ENCODE measurements around the gene ADAMTS17. TPM values are rescaled to one million over a fixed set of nuclear protein-coding genes. Genes with fewer than 3 reads are reported as not detected.

ADAMTS17 gene
- total and polyA plus RNA-seq, 9 of the 15 experiments (the other 6 are each of a cell fraction or from before 2014, with no cell fraction given), result 0.01 to 0.14 (median 0.07) TPM; not detected in 6

GRCh38 chr15:100075229-100075628 is 266.5 kb downstream of the ADAMTS17 start:
- Histone ChIP-seq H3K9ac (ENCODE audit: insufficient read depth in 1 of 2, low read depth in 2 of 2, low read length in 2 of 2) (no peak overlapping the region), H3K4me3 (no peak overlapping the region), H3K9me3 (replicated peaks; ENCODE audit: control insufficient read depth, insufficient read depth, low read depth, low read length) (no peaks in the 10 kb centered on the region), H3K27ac (ENCODE audit: extremely low read depth, low read depth, low read length) (no peak overlapping the region), H3K9me1 (ENCODE audit: control insufficient read depth, insufficient read depth, low read length) (no peaks in the 10 kb centered on the region), H3K4me2 (ENCODE audit: insufficient read depth, low read length) (no peak overlapping the region), H3K36me3 (ENCODE audit: control insufficient read depth, insufficient read depth, low read length) (no peaks in the 10 kb centered on the region), H4K20me1 (replicated peaks; ENCODE audit: control insufficient read depth, insufficient read depth, low read length) (no peaks in the 10 kb centered on the region), H3K79me2 (ENCODE audit: control insufficient read depth, insufficient read depth, low read length) (no peaks in the 10 kb centered on the region), H2AFZ (ENCODE audit: low read depth, low read length) (no peak overlapping the region), H3K27me3 (ENCODE audit: control insufficient read depth in 2 of 2, insufficient read depth in 2 of 2, low read length in 2 of 2) (no peaks in the 10 kb centered on the region), H3K4me1 (replicated peaks in 1 of 2; ENCODE audit: control insufficient read depth in 2 of 2, insufficient read depth in 2 of 2, low read length in 2 of 2) (no peaks in the 10 kb centered on the region)
- TF ChIP-seq, protein P1, sequence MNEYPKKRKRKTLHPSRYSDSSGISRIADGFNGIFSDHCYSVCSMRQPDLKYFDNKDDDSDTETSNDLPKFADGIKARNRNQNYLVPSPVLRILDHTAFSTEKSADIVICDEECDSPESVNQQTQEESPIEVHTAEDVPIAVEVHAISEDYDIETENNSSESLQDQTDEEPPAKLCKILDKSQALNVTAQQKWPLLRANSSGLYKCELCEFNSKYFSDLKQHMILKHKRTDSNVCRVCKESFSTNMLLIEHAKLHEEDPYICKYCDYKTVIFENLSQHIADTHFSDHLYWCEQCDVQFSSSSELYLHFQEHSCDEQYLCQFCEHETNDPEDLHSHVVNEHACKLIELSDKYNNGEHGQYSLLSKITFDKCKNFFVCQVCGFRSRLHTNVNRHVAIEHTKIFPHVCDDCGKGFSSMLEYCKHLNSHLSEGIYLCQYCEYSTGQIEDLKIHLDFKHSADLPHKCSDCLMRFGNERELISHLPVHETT (CRISPR knock-in tag; conservative IDR thresholded peaks at IDR 0.05 in 1 of 2, IDR thresholded peaks at IDR 0.05 in 1 of 2), result no peak
- TF ChIP-seq YBX1 (IDR thresholded peaks at IDR 0.05) (no peak), ZNF584 (CRISPR knock-in tag; IDR thresholded peaks at IDR 0.05; ENCODE audit: low read depth) (no peak), CHCHD3 (CRISPR knock-in tag; IDR thresholded peaks at IDR 0.05) (no peak), ZNF644 (tag; IDR thresholded peaks at IDR 0.05; ENCODE audit: low read depth) (no peak), KDM1A (IDR thresholded peaks at IDR 0.05) (no peak)
- TF ChIP-seq, protein P2, sequence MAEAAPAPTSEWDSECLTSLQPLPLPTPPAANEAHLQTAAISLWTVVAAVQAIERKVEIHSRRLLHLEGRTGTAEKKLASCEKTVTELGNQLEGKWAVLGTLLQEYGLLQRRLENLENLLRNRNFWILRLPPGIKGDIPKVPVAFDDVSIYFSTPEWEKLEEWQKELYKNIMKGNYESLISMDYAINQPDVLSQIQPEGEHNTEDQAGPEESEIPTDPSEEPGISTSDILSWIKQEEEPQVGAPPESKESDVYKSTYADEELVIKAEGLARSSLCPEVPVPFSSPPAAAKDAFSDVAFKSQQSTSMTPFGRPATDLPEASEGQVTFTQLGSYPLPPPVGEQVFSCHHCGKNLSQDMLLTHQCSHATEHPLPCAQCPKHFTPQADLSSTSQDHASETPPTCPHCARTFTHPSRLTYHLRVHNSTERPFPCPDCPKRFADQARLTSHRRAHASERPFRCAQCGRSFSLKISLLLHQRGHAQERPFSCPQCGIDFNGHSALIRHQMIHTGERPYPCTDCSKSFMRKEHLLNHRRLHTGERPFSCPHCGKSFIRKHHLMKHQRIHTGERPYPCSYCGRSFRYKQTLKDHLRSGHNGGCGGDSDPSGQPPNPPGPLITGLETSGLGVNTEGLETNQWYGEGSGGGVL (CRISPR knock-in tag; IDR thresholded peaks at IDR 0.05), result no peak
- 8% methylated on average over 1 of the region's 1 CpG for WGBS (ENCODE audit: insufficient coverage, low coverage, missing lambda C conversion rate)
- ChIA-PET POLR2A (no interaction called here), CTCF (ENCODE audit: low intra/inter-chr PET ratio) (no interaction called here)
- DNase-seq (ENCODE audit: extremely low read depth in 1 of 4, low spot score in 3 of 4) (no peak), FAIRE-seq (no peak), ATAC-seq (no peak)
- no TSS peak for BruUV-seq (replicated peaks)
- intact Hi-C loops (cut with micrococcal nuclease), result no loop called here
- in situ Hi-C loops (cut with MboI), result no loop called here
